ENCODE measurements around the gene FUNDC1.

The FUNDC1 gene

DNA sequence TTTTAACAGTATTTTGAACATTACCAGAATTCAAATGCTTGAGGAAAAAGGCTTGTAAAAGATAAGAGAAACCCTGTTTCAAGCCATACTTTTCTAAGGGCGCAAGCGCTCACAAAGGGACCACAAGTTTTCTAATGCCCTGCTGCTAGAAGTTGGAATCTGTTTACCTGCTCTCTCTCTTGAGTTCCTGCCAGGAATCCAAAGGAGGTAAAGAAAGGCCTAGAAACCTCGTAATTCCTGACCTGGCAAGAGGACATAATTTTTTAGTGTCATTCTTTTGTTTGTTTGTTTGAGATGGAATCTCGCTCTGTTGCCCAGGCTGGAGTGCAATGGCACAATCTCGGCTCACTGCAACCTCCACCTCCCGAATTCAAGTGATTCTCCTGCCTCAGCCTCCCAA is 1.4 kb upstream of the FUNDC1 start:
- H3K79me2 ChIP-seq (ENCODE audit: low read length), result peaks cover 4% of the 10 kb centered on the region; the same call in 1 of the 2 replicates
- H3K4me1 ChIP-seq (ENCODE audit: low read length), result no peaks in the 10 kb centered on the region
- no peak overlapping the region for H2AFZ ChIP-seq (ENCODE audit: low read length)
- no peaks in the 10 kb centered on the region for H3K36me3 ChIP-seq (replicated peaks; ENCODE audit: insufficient read depth, low read length)
- no peaks in the 10 kb centered on the region for H3K9me3 ChIP-seq (replicated peaks; ENCODE audit: insufficient read depth, low read length)
- no peak overlapping the region for H3K4me3 ChIP-seq (ENCODE audit: low read length)
- no peak overlapping the region for H3K4me2 ChIP-seq (ENCODE audit: low read depth, low read length)
- H3K27ac ChIP-seq (ENCODE audit: low read length), result no peak overlapping the region
- no peaks in the 10 kb centered on the region for H3K9me2 ChIP-seq (replicated peaks; ENCODE audit: insufficient read depth, low read length)
- no peaks in the 10 kb centered on the region for H3F3A ChIP-seq (ENCODE audit: insufficient read depth, low read length)
- no peaks in the 10 kb centered on the region for H4K20me1 ChIP-seq (ENCODE audit: insufficient read depth, low read length)
- DNase-seq, result no peak
- H3K9ac ChIP-seq (ENCODE audit: low read length), result no peak overlapping the region
- no peaks in the 10 kb centered on the region for H3K27me3 ChIP-seq (replicated peaks; ENCODE audit: insufficient read depth, low read length)
- no peak for TF ChIP-seq EZH2phosphoT487 (IDR thresholded peaks at IDR 0.05; ENCODE audit: low read length)
- TF ChIP-seq, protein P1, sequence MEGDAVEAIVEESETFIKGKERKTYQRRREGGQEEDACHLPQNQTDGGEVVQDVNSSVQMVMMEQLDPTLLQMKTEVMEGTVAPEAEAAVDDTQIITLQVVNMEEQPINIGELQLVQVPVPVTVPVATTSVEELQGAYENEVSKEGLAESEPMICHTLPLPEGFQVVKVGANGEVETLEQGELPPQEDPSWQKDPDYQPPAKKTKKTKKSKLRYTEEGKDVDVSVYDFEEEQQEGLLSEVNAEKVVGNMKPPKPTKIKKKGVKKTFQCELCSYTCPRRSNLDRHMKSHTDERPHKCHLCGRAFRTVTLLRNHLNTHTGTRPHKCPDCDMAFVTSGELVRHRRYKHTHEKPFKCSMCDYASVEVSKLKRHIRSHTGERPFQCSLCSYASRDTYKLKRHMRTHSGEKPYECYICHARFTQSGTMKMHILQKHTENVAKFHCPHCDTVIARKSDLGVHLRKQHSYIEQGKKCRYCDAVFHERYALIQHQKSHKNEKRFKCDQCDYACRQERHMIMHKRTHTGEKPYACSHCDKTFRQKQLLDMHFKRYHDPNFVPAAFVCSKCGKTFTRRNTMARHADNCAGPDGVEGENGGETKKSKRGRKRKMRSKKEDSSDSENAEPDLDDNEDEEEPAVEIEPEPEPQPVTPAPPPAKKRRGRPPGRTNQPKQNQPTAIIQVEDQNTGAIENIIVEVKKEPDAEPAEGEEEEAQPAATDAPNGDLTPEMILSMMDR (IDR thresholded peaks at IDR 0.05; ENCODE audit: low read length), result no peak
- TF ChIP-seq EZH2 (optimal IDR thresholded peaks at IDR 0.05; ENCODE audit: low read depth, low read length), result no peak

DNA sequence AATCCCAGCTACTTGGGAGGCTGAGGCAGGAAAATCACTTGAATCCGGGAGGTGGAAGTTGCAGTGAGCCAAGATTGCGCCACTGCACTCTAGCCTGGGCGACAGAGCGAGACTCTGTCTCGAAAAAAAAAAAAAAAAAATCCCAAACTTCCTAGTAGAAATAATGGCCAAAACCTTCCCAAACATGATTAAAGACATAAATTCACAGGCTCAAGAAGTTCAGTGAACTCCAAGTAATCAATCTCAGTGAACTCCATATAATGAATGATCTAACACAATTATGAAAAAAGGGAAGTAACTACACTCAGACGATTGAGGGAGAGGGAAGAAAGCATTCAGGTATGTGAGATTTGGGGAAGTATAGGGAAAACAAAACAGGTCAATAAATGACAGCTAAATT is 6.5 kb downstream of the FUNDC1 start:
- Histone ChIP-seq H3K9me2 (replicated peaks; ENCODE audit: insufficient read depth, low read length) (no peaks in the 10 kb centered on the region), H3K36me3 (replicated peaks; ENCODE audit: insufficient read depth, low read length) (no peaks in the 10 kb centered on the region), H3F3A (ENCODE audit: insufficient read depth, low read length) (no peaks in the 10 kb centered on the region), H3K9ac (ENCODE audit: low read length) (no peak overlapping the region), H2AFZ (ENCODE audit: low read length) (no peak overlapping the region), H4K20me1 (ENCODE audit: insufficient read depth, low read length) (no peaks in the 10 kb centered on the region), H3K79me2 (ENCODE audit: low read length) (no peaks in the 10 kb centered on the region), H3K4me2 (ENCODE audit: low read depth, low read length) (no peak overlapping the region), H3K4me1 (ENCODE audit: low read length) (no peaks in the 10 kb centered on the region), H3K4me3 (ENCODE audit: low read length) (no peak overlapping the region), H3K27me3 (replicated peaks; ENCODE audit: insufficient read depth, low read length) (no peaks in the 10 kb centered on the region), H3K27ac (ENCODE audit: low read length) (no peak overlapping the region), H3K9me3 (replicated peaks; ENCODE audit: insufficient read depth, low read length) (no peaks in the 10 kb centered on the region)
- no peak for DNase-seq
- TF ChIP-seq, protein P1 (IDR thresholded peaks at IDR 0.05; ENCODE audit: low read length), result no peak
- TF ChIP-seq EZH2 (optimal IDR thresholded peaks at IDR 0.05; ENCODE audit: low read depth, low read length), result no peak
- TF ChIP-seq EZH2phosphoT487 (IDR thresholded peaks at IDR 0.05; ENCODE audit: low read length), result no peak

- Histone ChIP-seq H3K4me1 (ENCODE audit: low read length) (no peaks in the 10 kb centered on the region), H3K4me3 (ENCODE audit: low read length) (no peak overlapping the region), H3K27ac (ENCODE audit: low read length) (no peak overlapping the region), H3K27me3 (replicated peaks; ENCODE audit: insufficient read depth, low read length) (no peaks in the 10 kb centered on the region), H3K4me2 (ENCODE audit: low read depth, low read length) (no peak overlapping the region), H4K20me1 (ENCODE audit: insufficient read depth, low read length) (no peaks in the 10 kb centered on the region), H3K9ac (ENCODE audit: low read length) (no peak overlapping the region), H3K9me3 (replicated peaks; ENCODE audit: insufficient read depth, low read length) (no peaks in the 10 kb centered on the region), H2AFZ (ENCODE audit: low read length) (no peak overlapping the region), H3K9me2 (replicated peaks; ENCODE audit: insufficient read depth, low read length) (no peaks in the 10 kb centered on the region), H3K36me3 (replicated peaks; ENCODE audit: insufficient read depth, low read length) (no peaks in the 10 kb centered on the region), H3F3A (ENCODE audit: insufficient read depth, low read length) (no peaks in the 10 kb centered on the region), H3K79me2 (ENCODE audit: low read length) (no peaks in the 10 kb centered on the region)
- no peak for TF ChIP-seq EZH2 (optimal IDR thresholded peaks at IDR 0.05; ENCODE audit: low read depth, low read length)
- TF ChIP-seq, protein P1 (IDR thresholded peaks at IDR 0.05; ENCODE audit: low read length), result no peak
- TF ChIP-seq EZH2phosphoT487 (IDR thresholded peaks at IDR 0.05; ENCODE audit: low read length), result no peak
- no peak for DNase-seq
Measured at GRCh38 chrX:44529310-44529709, 13.3 kb downstream of the FUNDC1 start.
